Activated CD4-positive, CD25-positive, alpha-beta regulatory T cell treated with anti-CD3 and anti-CD28 coated beads, Interleukin-2, amount 50 U/mL, for 72 hours (primary cell): ENCODE results near the gene QRFPR.
"Not testable (repeated sequence)": the region's sequence is repeated elsewhere in the genome, so short reads cannot be mapped to it uniquely, and the experiment has no call there.

ENCODE experiments used
- DNase-seq: peaks from one replicate; pipeline ENCODE4 v3.0.0; 2021

Gene QRFPR

DNA sequence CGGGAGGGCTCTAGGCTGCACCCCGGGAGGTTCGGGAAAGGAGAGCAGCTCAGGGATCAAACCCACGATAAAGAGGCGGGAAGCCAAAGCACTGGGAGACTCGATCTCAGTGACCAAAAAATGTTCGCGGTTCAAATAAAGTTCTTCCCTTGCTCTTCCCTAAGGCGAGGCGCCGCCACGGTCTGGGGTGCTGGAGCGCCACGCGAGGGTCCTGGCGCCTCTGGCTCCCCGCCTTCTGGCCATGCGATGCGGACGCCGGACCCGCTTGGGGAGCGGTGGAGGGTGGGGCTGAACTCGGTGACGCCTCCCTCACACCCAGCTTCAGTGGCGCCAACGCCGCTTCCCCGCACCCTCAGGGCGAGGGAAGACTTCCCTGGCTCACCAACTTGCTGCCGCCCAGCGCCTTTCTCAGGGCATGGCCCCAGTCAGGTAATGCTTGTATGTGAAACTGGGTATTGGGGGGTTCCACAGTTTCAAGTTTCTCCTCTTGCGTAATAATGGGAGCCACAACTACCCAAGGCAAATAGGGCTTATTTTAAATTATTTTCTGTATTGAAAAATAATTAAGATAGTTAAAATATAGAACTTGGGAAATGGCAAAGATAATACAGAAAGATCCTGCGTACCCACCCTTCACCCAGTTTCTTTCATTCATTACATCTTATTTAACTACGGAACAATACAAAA is at the start of gene QRFPR:
TSS of gene QRFPR (minus strand) at position 243 of the 687 bp plus-strand sequence. CDS start 371 bp downstream, outside the sequence.
- no peak for DNase-seq

DNA sequence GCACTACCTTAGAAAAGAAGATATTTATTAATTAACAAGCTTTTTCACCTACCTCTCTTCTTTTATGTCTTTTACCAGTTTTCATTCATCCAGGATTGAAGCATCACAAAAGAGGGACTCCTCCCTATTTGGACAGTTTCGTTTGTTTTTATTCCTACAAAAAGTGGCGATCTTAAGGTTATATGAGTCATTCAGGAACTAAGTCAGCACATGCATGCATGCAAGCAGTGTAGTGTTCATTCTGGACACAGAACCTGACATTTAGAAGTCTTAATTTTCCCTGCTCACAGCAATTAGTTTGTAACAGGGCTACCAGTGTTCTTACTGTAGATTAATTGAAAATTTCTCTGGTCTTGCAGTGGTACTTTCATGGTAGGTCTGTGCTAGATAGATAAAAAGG is 47.9 kb upstream of the QRFPR start:
- no peak for DNase-seq

- no peak for DNase-seq
Measured at GRCh38 chr4:121421594-121421993, 40.8 kb upstream of the QRFPR start.

DNA sequence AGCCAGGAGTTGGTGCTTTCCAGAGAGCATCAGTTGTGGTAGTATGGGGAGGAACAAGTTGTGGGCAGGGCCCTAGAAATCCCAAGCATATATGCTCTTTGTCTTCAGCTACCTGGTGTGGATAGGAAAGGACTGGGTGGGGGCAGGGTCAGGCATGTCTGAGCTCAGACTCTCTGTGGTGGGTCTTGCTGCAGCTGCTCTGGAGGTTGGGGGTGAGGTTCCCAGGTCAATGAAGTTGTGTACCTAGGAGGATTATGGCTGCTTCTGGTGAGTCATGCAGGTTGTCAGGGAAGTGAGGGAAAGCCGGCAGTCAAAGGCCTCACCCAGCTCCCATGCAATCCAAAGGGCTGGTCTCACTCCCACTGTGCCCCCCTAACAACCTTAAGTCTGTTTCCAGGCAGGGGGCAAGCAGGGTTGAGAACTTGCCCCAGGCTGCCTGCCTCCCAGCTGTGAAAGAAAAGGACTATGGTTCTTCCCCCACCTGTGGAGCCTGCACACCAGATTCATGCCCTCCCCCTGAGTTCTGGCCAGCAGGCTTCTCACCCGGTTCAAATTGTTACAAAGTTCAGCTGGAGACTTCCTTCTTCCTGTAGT is 30.4 kb upstream of the QRFPR start:
- DNase-seq: no peak

- not testable (repeated sequence) for DNase-seq
Measured at GRCh38 chr4:121408567-121408966, 27.7 kb upstream of the QRFPR start.

- no peak for DNase-seq
Measured at GRCh38 chr4:121400632-121401031, 19.8 kb upstream of the QRFPR start.

DNA sequence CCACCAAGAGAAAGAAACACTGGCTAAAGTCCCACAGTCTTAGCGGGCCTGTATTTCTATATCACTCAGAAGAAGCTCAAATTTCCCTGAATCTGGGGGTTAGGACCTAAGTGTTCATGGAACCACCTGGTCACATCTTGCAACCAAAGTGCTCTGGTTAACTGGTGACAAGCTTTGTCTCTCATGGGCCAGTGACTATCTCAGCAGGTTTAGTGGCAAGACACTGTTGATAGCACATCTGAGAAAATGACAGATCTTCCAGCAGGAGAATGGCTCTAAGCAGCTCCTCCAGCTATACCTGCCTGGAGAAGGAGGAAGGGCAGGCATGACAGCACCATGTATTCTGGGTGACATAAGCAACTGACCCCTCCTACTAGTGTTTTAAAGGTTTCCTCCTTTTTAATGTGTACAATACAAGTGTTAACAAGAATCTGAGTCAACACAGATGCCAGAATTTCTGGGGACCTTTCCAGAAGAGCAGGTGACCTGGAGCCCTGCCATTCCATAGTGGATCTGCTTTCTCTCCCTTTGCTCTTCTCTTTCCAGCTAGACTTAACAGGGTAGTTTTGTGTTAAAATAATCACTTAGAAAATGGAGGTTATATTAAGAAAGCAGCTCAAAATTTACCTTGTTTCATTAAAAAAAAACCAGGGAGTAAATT is 17.3 kb upstream of the QRFPR start:
- no peak for DNase-seq

DNA sequence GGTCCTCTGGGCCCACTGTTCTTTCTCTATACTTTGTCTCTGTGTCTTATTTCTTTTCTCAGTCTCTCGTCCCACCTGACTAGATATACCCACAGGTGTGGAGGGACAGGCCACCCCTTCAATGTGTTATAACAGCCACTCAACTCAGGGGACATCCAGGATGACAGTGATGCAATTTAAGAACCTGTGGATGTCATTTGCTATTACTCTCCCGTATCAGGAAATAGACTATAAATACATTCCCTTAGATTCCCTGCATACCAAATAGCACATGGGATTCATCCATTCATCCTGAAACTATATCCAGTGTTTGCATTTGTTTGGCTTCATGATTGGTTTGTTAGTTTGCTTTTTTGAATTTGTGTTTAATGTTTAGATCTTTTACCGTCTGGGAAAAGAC is 16.6 kb upstream of the QRFPR start:
- no peak for DNase-seq

DNA sequence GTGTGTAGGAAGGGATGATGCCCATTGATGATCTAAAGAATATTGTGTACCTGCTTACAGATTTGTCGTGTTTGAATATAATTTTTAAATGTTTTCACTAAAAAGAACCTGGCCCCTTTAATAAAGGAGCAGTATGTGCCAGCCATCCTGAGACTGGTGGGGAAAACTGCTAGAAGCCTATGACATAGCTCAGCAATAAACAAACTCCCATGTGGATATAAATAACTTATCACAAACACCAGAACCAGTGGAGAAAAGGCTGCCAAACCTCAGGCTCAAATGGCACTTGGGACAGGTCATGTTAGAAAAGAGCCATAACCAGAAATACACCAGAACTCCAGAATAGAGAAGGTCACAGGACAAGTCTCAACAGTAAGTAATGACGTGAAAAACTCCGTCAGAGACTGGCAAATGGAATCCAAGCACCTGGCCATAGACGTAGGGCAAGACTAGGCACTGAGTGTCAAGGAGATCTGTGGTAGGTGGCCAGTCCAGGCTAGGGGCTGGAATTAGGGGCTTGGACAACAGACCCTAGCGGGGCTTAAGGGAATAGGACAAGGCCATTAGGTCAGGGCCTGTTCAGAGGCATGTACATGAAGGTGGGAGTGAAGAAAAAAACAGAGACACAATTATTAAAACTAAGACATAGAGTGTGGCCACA is 11.7 kb upstream of the QRFPR start:
- DNase-seq: no peak

DNA sequence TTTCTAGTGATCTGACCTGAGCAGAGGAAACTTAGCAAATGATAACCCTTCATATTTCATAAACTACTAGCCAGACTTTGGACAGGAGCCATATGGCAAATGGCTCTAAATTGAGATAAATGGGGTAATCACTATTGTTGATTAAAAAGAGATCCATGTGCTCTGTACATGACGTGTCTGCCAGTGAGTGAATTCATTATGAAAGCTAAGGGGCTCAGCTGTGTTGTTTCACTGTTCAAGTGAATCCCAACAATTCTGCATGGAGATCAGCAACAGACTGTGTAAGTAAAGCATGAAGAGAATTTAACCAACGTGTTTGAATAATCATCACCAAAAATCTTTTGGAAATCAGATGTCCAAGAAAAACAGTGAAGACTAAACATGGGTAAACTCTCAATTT is 9.5 kb upstream of the QRFPR start:
- no peak for DNase-seq

- DNase-seq: no peak
Measured at GRCh38 chr4:121379276-121379675, 1.5 kb downstream of the QRFPR start.

- DNase-seq: no peak
Measured at GRCh38 chr4:121377076-121377475, 3.7 kb downstream of the QRFPR start.

DNA sequence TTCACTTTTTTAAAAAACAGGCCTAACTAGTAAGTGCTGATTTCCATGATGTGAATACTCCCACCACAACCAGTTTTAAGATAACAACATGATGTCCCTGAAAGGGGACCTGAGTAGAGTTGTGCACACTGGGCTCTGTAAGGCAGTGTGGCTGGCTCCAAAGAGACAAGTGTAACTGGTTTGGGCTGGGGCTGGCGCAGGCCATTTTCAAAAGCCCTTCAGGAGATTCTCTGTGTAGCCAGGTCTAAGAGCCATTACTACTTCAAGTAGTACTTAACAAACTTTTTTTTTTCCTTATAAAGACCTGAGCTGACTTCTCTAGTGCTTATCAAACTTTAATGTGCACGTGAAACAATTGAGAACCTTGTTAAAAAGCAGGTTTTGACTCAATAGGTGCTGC is 4.3 kb downstream of the QRFPR start:
- no peak for DNase-seq

- DNase-seq: no peak
Measured at GRCh38 chr4:121376097-121376496, 4.7 kb downstream of the QRFPR start.

GRCh38 chr4:121375262-121375661 is 5.6 kb downstream of the QRFPR start:
- no peak for DNase-seq

- DNase-seq: no peak
Measured at GRCh38 chr4:121373841-121374240, 7.0 kb downstream of the QRFPR start.

GRCh38 chr4:121370729-121371325 is 10.0 kb downstream of the QRFPR start:
- DNase-seq: no peak

- DNase-seq: no peak
Measured at GRCh38 chr4:121360495-121360894, 20.3 kb downstream of the QRFPR start.

- DNase-seq: no peak
Measured at GRCh38 chr4:121358473-121358872, 22.3 kb downstream of the QRFPR start.

GRCh38 chr4:121353213-121353612 is 27.6 kb downstream of the QRFPR start:
- DNase-seq: no peak

DNA sequence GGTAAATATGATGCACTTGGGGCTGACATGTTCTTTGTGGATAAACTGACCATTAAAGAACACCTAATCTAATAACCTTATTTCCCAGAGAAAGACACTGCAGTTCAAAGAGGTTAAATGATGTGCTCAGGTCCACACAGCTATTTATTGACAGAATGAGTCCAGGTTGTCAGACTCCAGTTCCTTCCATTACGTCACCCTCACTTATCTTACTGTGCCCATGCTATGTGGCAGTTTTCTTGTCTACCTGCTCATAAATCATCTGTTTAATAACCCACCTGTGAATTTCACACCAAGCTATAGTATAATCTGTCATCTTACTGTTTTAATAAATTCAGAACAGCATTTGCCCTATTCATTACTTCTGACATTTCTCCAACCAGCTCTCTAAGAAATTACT is 36.7 kb downstream of the QRFPR start:
- DNase-seq: no peak

DNA sequence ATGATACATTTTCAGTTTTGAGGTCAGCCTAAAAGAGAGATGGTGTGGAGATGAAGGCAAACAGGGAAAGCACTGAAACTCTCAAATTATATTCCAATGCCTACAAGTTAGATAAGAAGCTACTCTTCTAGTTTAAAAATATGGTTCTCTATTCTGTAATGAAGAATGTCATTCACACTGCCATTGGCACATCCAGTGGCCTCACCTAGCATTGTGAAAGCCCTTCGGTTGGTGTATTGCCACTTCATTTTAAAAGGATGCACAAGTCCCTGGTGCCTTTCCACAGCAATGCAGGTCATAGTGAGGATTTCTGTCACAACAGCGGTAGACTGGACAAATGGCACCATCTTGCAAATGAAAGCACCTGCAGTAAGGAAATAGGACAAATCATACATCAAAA is 40.6 kb downstream of the QRFPR start:
- DNase-seq: no peak

DNA sequence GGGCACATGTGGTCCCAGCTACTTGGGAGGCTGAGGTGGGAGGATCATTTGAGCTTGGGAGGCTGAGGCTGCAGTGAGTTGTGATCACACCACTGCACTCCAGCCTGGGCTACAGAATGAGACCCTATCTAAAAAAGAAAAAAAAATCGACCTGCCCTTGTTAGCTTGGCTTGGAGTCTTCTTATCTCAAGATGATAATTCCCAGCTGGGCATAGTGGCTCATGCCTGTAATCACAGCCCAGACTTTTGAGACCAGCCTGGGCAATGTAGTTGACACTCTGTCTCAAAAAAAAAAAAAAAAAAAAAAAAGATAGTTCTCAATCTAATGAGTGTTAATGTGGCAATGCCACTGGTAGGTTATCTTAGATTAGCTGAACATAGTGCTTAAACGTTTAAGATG is 41.0 kb downstream of the QRFPR start:
- DNase-seq: no peak
